Body of pancreas (tissue), 4 donors: ENCODE measurements around the gene BMAL1. TPM values are rescaled to one million over a fixed set of nuclear protein-coding genes. Genes with fewer than 3 reads are reported as not detected.
"Not testable (repeated sequence)": the region's sequence is repeated elsewhere in the genome, so short reads cannot be mapped to it uniquely, and the experiment has no call there.

Experiments
- ATAC-seq: fragments of 150-250 bp; one replicate; pipeline ENCODE4 v1.9.1; 2016
- DNase-seq, 4 donors: peaks; one replicate each; pipeline ENCODE4 v3.0.0-alpha.2; 2019
- H3K27ac ChIP-seq, 4 donors: fragments of 200-600 bp; sonication (generic); 1 replicate in 3 of 4; 2 replicates in 1 of 4; pipeline versions ENCODE4 v1.5.1 to v1.6.1; 2016 to 2019; ENCODE audit warnings: mild to moderate bottlenecking in 1 of 4, mixed read lengths in 1 of 4, moderate library complexity in 1 of 4
- H3K27me3 ChIP-seq, 2 donors: fragments of 200-600 bp; sonication (generic); one replicate each; pipeline ENCODE4 v1.6.0; 2016; ENCODE audit warnings: mild to moderate bottlenecking in 1 of 2
- H3K36me3 ChIP-seq, 2 donors: fragments of 200-600 bp; sonication (generic); replicated peaks in 1 of 2; 2 replicates each; pipeline ENCODE4 v1.5.1; 2016; ENCODE audit warnings: low read depth in 2 of 2; ENCODE audit not compliant: insufficient read depth in 1 of 2
- H3K4me1 ChIP-seq: fragments of 200-600 bp; sonication (generic); one replicate; pipeline ENCODE4 v1.6.0; 2016
- H3K4me3 ChIP-seq, 2 donors: fragments of 200-600 bp; sonication (generic); 1 replicate in 1 of 2; 2 replicates in 1 of 2; pipeline ENCODE4 v1.5.1; 2016 to 2019
- H3K9me3 ChIP-seq, 3 donors: fragments of 200-600 bp; sonication (generic); 1 replicate in 2 of 3; 2 replicates in 1 of 3; pipeline ENCODE4 v1.5.1; 2016
- POLR2A ChIP-seq, 3 donors: fragments of 450-650 bp; IDR thresholded peaks; one replicate each; pipeline ENCODE4 v1.6.1; 2016; ENCODE audit warnings: antibody characterized with exemption in 3 of 3, mild to moderate bottlenecking in 2 of 3
- WGBS, 2 donors: methylation state at CpG; one replicate each; pipeline ENCODE4 v1.1.5; 2017; 5-methylcytosine and 5-hydroxymethylcytosine counted together
- intact Hi-C: fragments of 100-400 bp; cut with DNase I; formaldehyde crosslinking; loops from one replicate; pipeline ENCODE4 v1.15.1; 2023
- total RNA-seq, 2 donors: library from RNA; depleted of rRNA; stranded (reverse); fragments of >200 nt; gene quantifications; one replicate each; pipeline ENCODE4 v1.1.0, GENCODE V29; 2016
- TF ChIP-seq, protein P1 (sequence below), 7 experiments: fragments of 450-650 bp in 4 of 7; fragments of 200-600 bp in 3 of 7; sonication (generic) in 3 of 7; IDR thresholded peaks; one replicate each; pipeline ENCODE4 v1.5.1; 2016 to 2019; ENCODE audit warnings: antibody characterized with exemption in 7 of 7

BMAL1 gene
- total RNA-seq, 2 donors from 2014 or later = 19.5 to 35.3 TPM

DNA sequence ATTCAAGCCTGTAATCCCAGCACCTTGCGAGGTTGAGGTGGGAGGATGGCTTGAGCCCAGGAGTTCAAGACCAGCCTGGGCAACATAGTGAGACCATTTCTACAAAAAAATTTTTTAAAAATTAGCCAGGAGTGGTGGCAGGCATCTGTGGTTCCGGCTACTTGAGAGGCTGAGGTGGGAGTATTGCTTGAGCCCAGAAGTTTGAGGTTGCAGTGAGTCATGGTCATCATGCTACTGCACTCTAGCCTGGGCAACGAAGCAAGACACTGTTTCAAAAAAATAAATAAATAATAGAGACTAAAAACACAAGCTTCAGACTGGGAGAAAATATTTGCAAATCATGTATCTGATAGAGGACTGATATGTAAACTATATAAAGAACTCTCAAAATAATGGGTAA, 152.2 kb downstream of the BMAL1 start:
- Histone ChIP-seq H3K36me3 (no peaks in the 10 kb centered on the region), H3K4me1 (no peaks in the 10 kb centered on the region), H3K4me3 (no peak overlapping the region), H3K27ac (no peak overlapping the region), H3K9me3 (no peaks in the 10 kb centered on the region), H3K27me3 (no peaks in the 10 kb centered on the region)
- intact Hi-C loops = no loop called here
- no peak for DNase-seq
- WGBS, 2 donors = 88 to 90% methylated on average over 3 of the region's 3 CpGs
- no peak for TF ChIP-seq POLR2A (IDR thresholded peaks at IDR 0.05)
- no peak for ATAC-seq

DNA sequence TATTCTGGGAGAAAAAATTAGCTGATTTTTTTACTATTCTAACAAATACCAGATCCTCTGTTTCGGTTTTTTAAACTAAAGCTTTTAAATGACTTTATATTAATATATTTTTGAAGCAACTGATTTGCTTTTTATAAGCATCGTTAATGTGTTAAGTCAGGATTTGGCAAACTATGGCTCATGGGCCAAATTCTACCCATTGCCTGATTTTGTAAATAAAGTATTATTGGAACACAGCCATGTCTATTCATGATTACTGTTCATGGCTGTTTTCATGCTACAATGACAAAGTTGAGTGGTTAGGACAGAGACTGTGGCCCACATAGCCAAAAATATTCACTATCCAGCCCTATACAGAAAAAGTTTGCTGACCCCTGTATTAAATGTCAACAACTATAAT, 155.8 kb downstream of the BMAL1 start:
- Histone ChIP-seq H3K27ac (no peak overlapping the region), H3K9me3 (no peaks in the 10 kb centered on the region), H3K36me3 (no peaks in the 10 kb centered on the region), H3K4me3 (no peak overlapping the region), H3K27me3 (no peaks in the 10 kb centered on the region), H3K4me1 (no peaks in the 10 kb centered on the region)
- no peak for ATAC-seq
- TF ChIP-seq POLR2A (IDR thresholded peaks at IDR 0.05) = no peak
- TF ChIP-seq, protein P1, sequence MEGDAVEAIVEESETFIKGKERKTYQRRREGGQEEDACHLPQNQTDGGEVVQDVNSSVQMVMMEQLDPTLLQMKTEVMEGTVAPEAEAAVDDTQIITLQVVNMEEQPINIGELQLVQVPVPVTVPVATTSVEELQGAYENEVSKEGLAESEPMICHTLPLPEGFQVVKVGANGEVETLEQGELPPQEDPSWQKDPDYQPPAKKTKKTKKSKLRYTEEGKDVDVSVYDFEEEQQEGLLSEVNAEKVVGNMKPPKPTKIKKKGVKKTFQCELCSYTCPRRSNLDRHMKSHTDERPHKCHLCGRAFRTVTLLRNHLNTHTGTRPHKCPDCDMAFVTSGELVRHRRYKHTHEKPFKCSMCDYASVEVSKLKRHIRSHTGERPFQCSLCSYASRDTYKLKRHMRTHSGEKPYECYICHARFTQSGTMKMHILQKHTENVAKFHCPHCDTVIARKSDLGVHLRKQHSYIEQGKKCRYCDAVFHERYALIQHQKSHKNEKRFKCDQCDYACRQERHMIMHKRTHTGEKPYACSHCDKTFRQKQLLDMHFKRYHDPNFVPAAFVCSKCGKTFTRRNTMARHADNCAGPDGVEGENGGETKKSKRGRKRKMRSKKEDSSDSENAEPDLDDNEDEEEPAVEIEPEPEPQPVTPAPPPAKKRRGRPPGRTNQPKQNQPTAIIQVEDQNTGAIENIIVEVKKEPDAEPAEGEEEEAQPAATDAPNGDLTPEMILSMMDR (IDR thresholded peaks at IDR 0.05) = no peak
- intact Hi-C loops = no loop called here
- no peak for DNase-seq
- WGBS, 2 donors = 95 to 97% methylated on average over 2 of the region's 2 CpGs

DNA sequence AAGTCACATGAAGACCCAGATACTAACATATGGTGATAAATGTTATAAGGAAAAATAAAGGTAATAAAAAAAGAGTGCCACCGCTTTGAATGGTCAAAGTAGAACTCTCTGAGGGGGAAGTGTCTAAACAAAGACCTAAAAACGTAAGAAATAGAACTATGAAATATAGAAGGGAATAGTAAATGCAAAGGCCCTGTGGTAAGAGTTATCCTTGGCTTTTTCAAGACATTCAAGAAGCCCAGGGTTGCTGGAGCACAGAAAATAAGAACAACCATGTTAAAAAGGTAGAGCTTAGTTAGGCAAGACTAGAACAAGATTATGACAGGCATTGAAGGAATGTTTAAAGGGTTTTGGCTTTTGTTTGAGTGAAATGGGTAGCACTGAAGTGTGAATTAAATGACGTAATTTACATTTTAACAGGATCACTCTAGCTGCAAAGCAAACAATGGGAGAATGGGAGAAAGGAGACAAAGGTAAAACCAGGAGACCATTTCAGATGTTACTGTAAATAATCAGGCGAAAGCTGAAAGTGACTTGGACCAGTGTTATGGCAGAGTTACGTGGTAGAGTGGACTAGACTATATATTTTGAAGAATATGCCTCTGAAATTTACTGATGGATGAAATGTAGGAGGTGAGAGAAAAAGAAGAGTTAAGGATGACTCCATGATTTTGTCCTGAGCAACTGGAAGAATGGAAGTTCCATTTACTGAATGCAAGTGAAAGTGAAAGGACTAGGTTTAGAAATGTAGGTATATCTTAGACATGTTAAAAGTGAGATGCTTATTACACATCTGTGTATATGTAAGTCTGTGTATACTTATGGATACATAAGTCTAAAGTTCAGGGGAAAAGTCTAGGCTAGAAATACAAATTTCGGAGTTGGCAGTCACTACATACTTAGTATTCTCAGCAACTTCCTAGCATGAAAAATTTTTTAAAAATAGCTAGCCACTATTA, 156.9 kb downstream of the BMAL1 start:
- no peak overlapping the region for H3K27ac ChIP-seq
- no peak for DNase-seq
- intact Hi-C loops = no loop called here
- no peaks in the 10 kb centered on the region for H3K4me1 ChIP-seq
- no peaks in the 10 kb centered on the region for H3K27me3 ChIP-seq
- H3K36me3 ChIP-seq = no peaks in the 10 kb centered on the region
- TF ChIP-seq, protein P1 (IDR thresholded peaks at IDR 0.05) = no peak
- TF ChIP-seq POLR2A (IDR thresholded peaks at IDR 0.05) = no peak
- 93 to 98% methylated on average over 6 of the region's 6 CpGs for WGBS, 2 donors
- ATAC-seq = no peak
- no peak overlapping the region for H3K4me3 ChIP-seq
- H3K9me3 ChIP-seq = no peaks in the 10 kb centered on the region

DNA sequence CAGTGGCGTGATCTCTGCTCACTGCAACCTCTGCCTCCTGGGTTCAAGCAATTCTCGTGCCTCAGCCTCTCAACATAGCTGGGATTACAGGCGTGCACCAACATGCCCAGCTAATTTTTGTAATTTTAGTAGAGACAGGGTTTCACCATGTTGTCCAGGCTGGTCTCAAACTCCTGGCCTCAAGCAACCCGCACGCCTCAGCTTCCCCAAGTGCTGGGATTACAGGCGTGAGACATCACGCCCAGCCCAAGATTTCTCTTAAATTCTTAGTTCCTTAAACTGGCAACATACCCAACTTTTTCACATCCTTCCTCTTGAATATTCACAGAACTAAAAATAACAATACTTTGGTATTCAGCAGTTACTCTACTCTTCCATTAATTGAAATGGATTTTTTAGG, 159.2 kb downstream of the BMAL1 start:
- H3K4me1 ChIP-seq = peaks cover 11% of the 10 kb centered on the region
- ATAC-seq, H3K36me3 ChIP-seq, H3K9me3 ChIP-seq, DNase-seq, H3K27ac ChIP-seq, intact Hi-C loops, H3K4me3 ChIP-seq, H3K27me3 ChIP-seq: not testable (repeated sequence)
- WGBS, 2 donors = 91 to 98% methylated on average over 7 of the region's 7 CpGs

Other genes starting within 250 kb of the BMAL1 start
- gene BTBD10, start 185.4 kb downstream of the BMAL1 start, total RNA-seq = 10 to 100 TPM; 14.2 to 17.1 TPM
- gene PTH, start 218.2 kb downstream of the BMAL1 start, total RNA-seq = not detected